Ovary (tissue), 9 donors: Measurements from ENCODE around the gene PAFAH2. TPM values are rescaled to one million over a fixed set of nuclear protein-coding genes. Genes with fewer than 3 reads are reported as not detected.

Experiments used
- DNase-seq, 5 donors: peaks; one replicate each; pipeline ENCODE4 v3.0.0-alpha.2; 2019 to 2020
- H3K27ac ChIP-seq, 2 donors: fragments of 200-600 bp; one replicate each; pipeline versions ENCODE4 v1.5.1 to v1.8.0; 2019 to 2022
- H3K27me3 ChIP-seq: fragments of 200-600 bp; one replicate; pipeline ENCODE4 v1.8.0; 2022
- H3K36me3 ChIP-seq: fragments of 200-600 bp; sonication (generic); one replicate; pipeline ENCODE4 v1.5.1; 2019
- H3K4me1 ChIP-seq: one replicate; pipeline ENCODE4 v1.8.1; 2013; ENCODE audit warnings: mild to moderate bottlenecking, moderate library complexity; ENCODE audit not compliant: insufficient read depth
- H3K4me3 ChIP-seq: fragments of 200-600 bp; sonication (generic); one replicate; pipeline ENCODE4 v1.5.1; 2017
- H3K9me3 ChIP-seq, 2 donors: fragments of 200-600 bp in 1 of 2; sonication (generic) in 1 of 2; one replicate each; pipeline versions ENCODE4 v1.5.1 to v1.8.1; 2013 to 2019; ENCODE audit warnings: mild to moderate bottlenecking in 1 of 2, moderate library complexity in 1 of 2
- CTCF ChIP-seq, 3 donors: fragments of 450-650 bp in 2 of 3; fragments of 200-600 bp in 1 of 3; IDR thresholded peaks; one replicate each; pipeline versions ENCODE4 v1.5.1 to v1.8.0; 2016 to 2022; ENCODE audit warnings: antibody characterized with exemption in 3 of 3, mild to moderate bottlenecking in 1 of 3
- EP300 ChIP-seq: sonication (generic); formaldehyde crosslinking; IDR thresholded peaks from one replicate; pipeline ENCODE4 v1.6.1; 2017; ENCODE audit warnings: antibody characterized with exemption
- POLR2A ChIP-seq: fragments of 450-650 bp; IDR thresholded peaks from one replicate; pipeline ENCODE4 v1.6.1; 2017; ENCODE audit warnings: antibody characterized with exemption, mild to moderate bottlenecking, moderate library complexity
- WGBS, 3 donors: extraction: QIAGEN DNeasy Blood & Tissue Kit in 1 of 3; methylation state at CpG; one replicate each; pipeline versions ENCODE4 v1.1.5 to v1.1.7; 2013 to 2017; 5-methylcytosine and 5-hydroxymethylcytosine counted together
- intact Hi-C, 4 donors: fragments of 100-400 bp; cut with DNase I; formaldehyde crosslinking; loops; one replicate each; pipeline versions ENCODE4 v1.11.0 to v1.15.1; 2022 to 2023
- polyA plus RNA-seq, 2 donors: library from polyadenylated mRNA; stranded (reverse); fragments of 200-250 nt in 1 of 2; fragments of 350-450 nt in 1 of 2; fragmentation: Illumina TruSeq in 1 of 2; extraction: RNeasy Lipid Tissue Mini Kit (QIAGEN cat#74804) in 1 of 2; gene quantifications; one replicate each; pipeline ENCODE4 v1.2.3, GENCODE V29; 2013 to 2014
- total RNA-seq, 7 donors: library from RNA; depleted of rRNA in 2 of 7; stranded (reverse); fragments of >200 nt in 2 of 7; fragmentation: NEBNext Ultra II Directional in 3 of 7; extraction: Animal tissue kit (Norgen Biotek cat#: 25700) in 3 of 7; gene quantifications; one replicate each; pipeline versions ENCODE4 v1.1.0 to v1.2.4, GENCODE V29; 2016 to 2023
- donor health status: DM: no; HTN: no; CAD: no; lungs with moderate emphysema.
- donor health status: DM: no; HTN: no; CAD: no.
- donor health status: Bipolar disorder and iron deficiency.
- donor health status: DM: yes; HTN: yes; CAD: no.
- donor health status: DM: no; HTN: no; CAD: no.
- donor health status: DM: yes; HTN: yes; CAD: no.

PAFAH2 gene
- total and polyA plus RNA-seq, 9 donors = 3.4 to 12.1 (median 6.1) TPM

- no peak for DNase-seq
- 88 to 92% (median 90%) methylated on average over 6 of the region's 6 CpGs for WGBS, 3 donors
- H3K4me1 ChIP-seq = no peaks in the 10 kb centered on the region
- H3K4me3 ChIP-seq = no peak overlapping the region
- H3K9me3 ChIP-seq = no peaks in the 10 kb centered on the region
- intact Hi-C loops = no loop called here
- no peaks in the 10 kb centered on the region for H3K27me3 ChIP-seq
- no peak overlapping the region for H3K27ac ChIP-seq
- TF ChIP-seq CTCF (IDR thresholded peaks at IDR 0.05) = no peak
- TF ChIP-seq POLR2A = no peak
- no peak for TF ChIP-seq EP300
- no peaks in the 10 kb centered on the region for H3K36me3 ChIP-seq
Measured at GRCh38 chr1:25973610-25974321, 24.1 kb downstream of the PAFAH2 start.

DNA sequence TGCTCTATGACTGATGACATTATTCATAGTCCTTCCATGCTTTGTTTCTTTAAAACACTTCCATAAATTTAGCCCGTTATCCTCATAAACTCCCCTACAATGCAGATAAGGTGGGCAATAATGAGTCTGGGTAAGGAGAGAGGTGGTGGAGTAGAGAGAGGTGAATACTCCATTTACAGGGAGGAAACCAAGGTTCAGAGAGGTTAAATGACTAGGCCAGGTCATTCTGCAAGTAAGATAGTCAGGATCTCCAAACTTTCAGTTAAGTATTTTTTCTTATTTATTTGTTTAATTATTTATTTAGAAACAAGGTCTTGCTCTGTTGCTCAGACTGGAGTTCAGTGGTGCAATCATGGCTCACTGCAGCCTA lies 26.1 kb downstream of the PAFAH2 start:
- no peak overlapping the region for H3K27ac ChIP-seq
- no peaks in the 10 kb centered on the region for H3K4me1 ChIP-seq
- no peak overlapping the region for H3K4me3 ChIP-seq
- H3K9me3 ChIP-seq = no peaks in the 10 kb centered on the region
- TF ChIP-seq CTCF (IDR thresholded peaks at IDR 0.05) = no peak
- no peak for TF ChIP-seq EP300
- no peak for TF ChIP-seq POLR2A
- H3K27me3 ChIP-seq = no peaks in the 10 kb centered on the region
- no peak for DNase-seq
- WGBS, 3 donors = 35 to 40% (median 38%) methylated on average over 1 of the region's 1 CpG
- intact Hi-C loops = no loop called here
- H3K36me3 ChIP-seq = no peaks in the 10 kb centered on the region

DNA sequence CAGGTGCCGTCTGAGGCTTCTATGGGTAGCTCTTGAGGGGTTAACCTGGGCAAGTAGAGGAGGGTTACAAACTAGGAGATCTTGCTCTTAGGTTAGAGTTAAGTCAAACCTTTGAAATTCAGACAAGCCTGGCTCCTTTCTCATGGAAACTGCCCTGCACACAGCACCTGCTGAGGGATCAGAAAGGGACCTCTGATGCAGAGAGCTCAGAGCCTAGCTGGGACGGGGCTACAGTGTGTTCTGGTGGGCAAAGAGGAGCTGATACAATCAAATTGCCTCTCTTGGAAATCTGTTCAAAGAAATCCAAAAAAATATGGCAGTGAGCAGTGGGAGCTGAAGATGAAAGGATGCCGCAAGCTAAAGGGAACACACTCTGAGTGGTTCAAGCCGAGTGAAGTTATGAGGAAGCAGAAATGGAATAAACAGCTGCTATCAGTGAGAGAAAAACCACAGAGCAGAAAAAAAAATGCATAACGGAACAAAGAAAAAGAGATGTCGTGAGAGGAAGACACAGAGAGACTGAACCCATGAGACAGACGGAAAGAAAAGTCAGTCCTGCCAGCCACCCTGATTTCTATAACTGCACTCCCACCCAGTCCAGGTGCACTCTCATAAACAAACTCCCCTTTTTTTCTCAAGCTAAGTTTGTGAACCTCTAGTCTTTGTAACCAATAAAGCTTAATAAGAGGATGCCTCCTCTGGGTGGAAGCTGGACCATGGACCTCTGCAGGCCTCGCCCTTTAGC lies 26.6 kb downstream of the PAFAH2 start:
- WGBS, 3 donors = 39 to 52% (median 42%) methylated on average over 8 of the region's 8 CpGs
- Histone ChIP-seq H3K4me3 (no peak overlapping the region), H3K27me3 (no peaks in the 10 kb centered on the region), H3K9me3 (no peaks in the 10 kb centered on the region), H3K27ac (no peak overlapping the region), H3K36me3 (no peaks in the 10 kb centered on the region), H3K4me1 (no peaks in the 10 kb centered on the region)
- DNase-seq = no peak
- intact Hi-C loops = no loop called here
- TF ChIP-seq POLR2A = no peak
- TF ChIP-seq CTCF (IDR thresholded peaks at IDR 0.05) = no peak
- TF ChIP-seq EP300 = no peak

- intact Hi-C loops = no loop called here
- Histone ChIP-seq H3K4me1 (no peaks in the 10 kb centered on the region), H3K9me3 (no peaks in the 10 kb centered on the region), H3K4me3 (no peak overlapping the region), H3K36me3 (no peaks in the 10 kb centered on the region), H3K27ac (no peak overlapping the region), H3K27me3 (no peaks in the 10 kb centered on the region)
- TF ChIP-seq CTCF (IDR thresholded peaks at IDR 0.05) = no peak
- TF ChIP-seq POLR2A = no peak
- no peak for TF ChIP-seq EP300
- no peak for DNase-seq
- 89 to 90% (median 89%) methylated on average over 3 of the region's 3 CpGs for WGBS, 3 donors
Measured at GRCh38 chr1:25967308-25967707, 30.6 kb downstream of the PAFAH2 start.
